Fibroblast of peridontal ligament (primary cell): ENCODE results near the gene FNBP1L.

ENCODE experiments used
- DNase-seq: peaks from one replicate; pipeline ENCODE4 v3.0.0-alpha.2; 2010; ENCODE audit errors: extremely low read depth

The FNBP1L gene

GRCh38 chr1:93447481-93448291 is at the start of gene FNBP1L:
TSS of gene FNBP1L (plus strand) at chr1:93448118. CDS start at chr1:93448282, 164 bp downstream.
- DNase-seq = no peak

GRCh38 chr1:93399781-93400180 is 48.1 kb upstream of the FNBP1L start:
- no peak for DNase-seq

GRCh38 chr1:93408203-93408602 is 39.7 kb upstream of the FNBP1L start:
- DNase-seq = no peak

GRCh38 chr1:93411000-93411399 is 36.9 kb upstream of the FNBP1L start:
- DNase-seq = no peak

GRCh38 chr1:93414749-93415148 is 33.2 kb upstream of the FNBP1L start:
- no peak for DNase-seq

GRCh38 chr1:93415296-93415695 is 32.6 kb upstream of the FNBP1L start:
- DNase-seq = no peak

- DNase-seq = no peak
Measured at GRCh38 chr1:93416183-93416582, 31.7 kb upstream of the FNBP1L start.

GRCh38 chr1:93419344-93419743 is 28.6 kb upstream of the FNBP1L start:
- no peak for DNase-seq

- DNase-seq = no peak
Measured at GRCh38 chr1:93420400-93420799, 27.5 kb upstream of the FNBP1L start.

- no peak for DNase-seq
Measured at GRCh38 chr1:93426181-93426580, 21.7 kb upstream of the FNBP1L start.

GRCh38 chr1:93427656-93428055 is 20.3 kb upstream of the FNBP1L start:
- DNase-seq = no peak

- no peak for DNase-seq
Measured at GRCh38 chr1:93433407-93433961, 14.4 kb upstream of the FNBP1L start.

- DNase-seq = no peak
Measured at GRCh38 chr1:93434088-93434487, 13.8 kb upstream of the FNBP1L start.

- no peak for DNase-seq
Measured at GRCh38 chr1:93434987-93435386, 12.9 kb upstream of the FNBP1L start.

GRCh38 chr1:93435443-93435842 is 12.5 kb upstream of the FNBP1L start:
- no peak for DNase-seq

GRCh38 chr1:93436496-93436895 is 11.4 kb upstream of the FNBP1L start:
- DNase-seq = no peak

GRCh38 chr1:93437976-93438605 is 9.8 kb upstream of the FNBP1L start:
- peak; percentile 78 for DNase-seq

GRCh38 chr1:93438716-93439115 is 9.2 kb upstream of the FNBP1L start:
- no peak for DNase-seq

GRCh38 chr1:93440272-93440671 is 7.6 kb upstream of the FNBP1L start:
- DNase-seq = no peak

GRCh38 chr1:93440706-93441105 is 7.2 kb upstream of the FNBP1L start:
- no peak for DNase-seq

GRCh38 chr1:93441589-93441988 is 6.3 kb upstream of the FNBP1L start:
- DNase-seq = no peak

- no peak for DNase-seq
Measured at GRCh38 chr1:93442008-93442666, 5.8 kb upstream of the FNBP1L start.

- DNase-seq = no peak
Measured at GRCh38 chr1:93442741-93443140, 5.2 kb upstream of the FNBP1L start.
